ENCODE results near the gene CFAP92. TPM values are rescaled to one million over a fixed set of nuclear protein-coding genes. Genes with fewer than 3 reads are reported as not detected.

CFAP92 gene
- total RNA-seq, 4 donors from 2014 or later = 1.1 to 2.2 TPM; not detected in 2

DNA sequence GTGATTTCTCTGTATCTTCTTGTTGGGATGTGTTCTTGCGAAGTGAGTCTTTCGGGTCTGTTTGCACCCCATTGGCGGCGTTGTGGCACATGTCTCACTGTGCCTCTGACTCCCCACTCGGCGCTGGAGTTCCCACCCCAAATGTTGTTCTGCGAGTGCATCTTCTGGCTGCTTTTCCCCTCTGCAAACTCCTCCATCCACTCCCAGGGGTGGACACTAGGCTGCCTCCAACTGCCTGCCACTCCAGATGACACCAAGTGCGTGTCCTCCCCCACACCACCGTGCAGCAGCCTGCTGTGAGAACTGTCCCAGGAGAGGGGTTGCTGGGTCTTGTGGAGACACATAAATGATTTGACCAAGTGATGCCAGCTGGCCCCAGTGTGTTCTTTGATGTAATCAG, 24.9 kb upstream of the CFAP92 start:
- no peak for ATAC-seq (ENCODE audit: low FRiP score)
- TF ChIP-seq, protein P1, sequence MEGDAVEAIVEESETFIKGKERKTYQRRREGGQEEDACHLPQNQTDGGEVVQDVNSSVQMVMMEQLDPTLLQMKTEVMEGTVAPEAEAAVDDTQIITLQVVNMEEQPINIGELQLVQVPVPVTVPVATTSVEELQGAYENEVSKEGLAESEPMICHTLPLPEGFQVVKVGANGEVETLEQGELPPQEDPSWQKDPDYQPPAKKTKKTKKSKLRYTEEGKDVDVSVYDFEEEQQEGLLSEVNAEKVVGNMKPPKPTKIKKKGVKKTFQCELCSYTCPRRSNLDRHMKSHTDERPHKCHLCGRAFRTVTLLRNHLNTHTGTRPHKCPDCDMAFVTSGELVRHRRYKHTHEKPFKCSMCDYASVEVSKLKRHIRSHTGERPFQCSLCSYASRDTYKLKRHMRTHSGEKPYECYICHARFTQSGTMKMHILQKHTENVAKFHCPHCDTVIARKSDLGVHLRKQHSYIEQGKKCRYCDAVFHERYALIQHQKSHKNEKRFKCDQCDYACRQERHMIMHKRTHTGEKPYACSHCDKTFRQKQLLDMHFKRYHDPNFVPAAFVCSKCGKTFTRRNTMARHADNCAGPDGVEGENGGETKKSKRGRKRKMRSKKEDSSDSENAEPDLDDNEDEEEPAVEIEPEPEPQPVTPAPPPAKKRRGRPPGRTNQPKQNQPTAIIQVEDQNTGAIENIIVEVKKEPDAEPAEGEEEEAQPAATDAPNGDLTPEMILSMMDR (IDR thresholded peaks at IDR 0.05) = no peak
- no peak for DNase-seq (ENCODE audit: low spot score)

DNA sequence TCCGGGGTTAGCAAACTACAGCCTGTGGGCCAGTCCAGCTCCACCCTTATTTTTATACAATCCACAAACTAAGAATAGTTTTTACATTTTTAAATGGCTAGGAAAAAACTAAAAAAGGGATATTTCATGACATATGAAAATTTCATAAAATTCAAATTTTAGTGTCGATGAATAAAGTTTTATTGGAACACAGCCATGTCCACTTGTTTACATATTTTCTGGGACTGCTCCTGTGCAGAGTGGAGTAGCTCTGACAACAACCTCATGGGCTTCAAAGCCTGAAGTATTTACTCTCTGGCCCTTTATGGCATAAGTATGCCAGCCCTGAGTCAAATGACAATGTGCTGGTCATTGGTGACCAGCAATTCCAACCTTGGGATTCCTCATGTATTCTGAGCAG, 24.4 kb upstream of the CFAP92 start:
- ATAC-seq (ENCODE audit: low FRiP score) (no peak), DNase-seq (ENCODE audit: low spot score) (no peak)

DNA sequence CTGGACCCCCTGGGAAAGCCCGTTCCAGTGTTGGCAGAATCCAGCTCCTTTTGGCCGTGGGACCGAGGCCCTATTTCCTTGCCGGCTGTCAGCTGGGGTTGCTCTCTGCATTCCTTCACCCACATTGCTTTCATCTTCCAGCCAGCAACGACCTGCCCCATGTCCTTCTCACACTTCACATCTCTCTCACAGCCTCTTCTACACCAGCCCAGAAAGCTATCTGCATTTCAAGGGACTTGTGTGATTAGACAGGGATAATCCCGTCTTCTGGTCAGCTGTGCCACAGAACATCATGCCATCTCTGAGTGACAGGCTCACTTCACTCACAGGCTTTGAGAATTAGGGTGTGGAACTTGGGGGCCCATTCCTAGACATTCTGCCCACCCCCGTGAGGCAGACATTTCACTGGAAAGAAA, 23.6 kb upstream of the CFAP92 start:
- DNase-seq (ENCODE audit: low spot score) (no peak), ATAC-seq (ENCODE audit: low FRiP score) (no peak)
- TF ChIP-seq, protein P1 (IDR thresholded peaks at IDR 0.05) = no peak

More for the DNA sequence above, 24.4 kb upstream of the CFAP92 start:
- TF ChIP-seq, protein P1 (IDR thresholded peaks at IDR 0.05) = no peak

DNA sequence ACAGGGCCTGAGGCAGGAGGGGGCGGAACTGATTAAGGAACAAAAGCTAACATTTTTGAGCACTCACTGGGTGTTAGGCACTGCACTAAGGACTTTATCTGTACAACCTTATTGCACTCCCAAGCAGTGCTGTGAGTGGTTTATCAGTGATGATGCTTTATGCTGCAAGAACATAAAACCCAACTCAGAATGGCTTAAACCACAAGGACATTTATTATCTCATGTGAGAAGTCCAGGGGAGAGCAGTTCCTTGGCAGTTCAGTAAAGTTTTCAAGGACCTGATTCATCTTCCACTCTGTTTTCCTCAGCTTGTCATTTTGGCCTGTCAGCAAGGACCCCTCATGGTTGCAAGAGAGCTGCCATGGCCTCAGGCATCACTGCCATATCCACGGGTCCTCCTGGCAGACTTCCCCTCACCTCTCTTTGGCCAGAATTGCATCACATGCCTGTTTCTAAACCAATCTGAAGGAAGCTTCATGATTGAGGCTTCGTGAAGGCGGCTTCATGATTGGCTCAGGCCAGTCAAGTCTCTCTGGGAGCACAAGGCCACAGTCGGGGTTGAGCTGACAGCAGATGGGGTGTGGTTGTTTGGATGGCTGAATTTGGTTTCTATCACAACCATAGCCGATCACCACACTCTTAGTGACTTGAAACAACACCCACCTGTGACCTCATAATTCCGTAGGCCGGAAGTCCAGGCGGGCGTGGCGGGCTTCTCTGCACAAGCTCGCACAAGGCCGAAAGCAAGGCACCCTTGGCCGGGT, 23.0 kb upstream of the CFAP92 start:
- TF ChIP-seq, protein P1 (IDR thresholded peaks at IDR 0.05) = no peak
- DNase-seq (ENCODE audit: low spot score) = no peak
- no peak for ATAC-seq (ENCODE audit: low FRiP score)

DNA sequence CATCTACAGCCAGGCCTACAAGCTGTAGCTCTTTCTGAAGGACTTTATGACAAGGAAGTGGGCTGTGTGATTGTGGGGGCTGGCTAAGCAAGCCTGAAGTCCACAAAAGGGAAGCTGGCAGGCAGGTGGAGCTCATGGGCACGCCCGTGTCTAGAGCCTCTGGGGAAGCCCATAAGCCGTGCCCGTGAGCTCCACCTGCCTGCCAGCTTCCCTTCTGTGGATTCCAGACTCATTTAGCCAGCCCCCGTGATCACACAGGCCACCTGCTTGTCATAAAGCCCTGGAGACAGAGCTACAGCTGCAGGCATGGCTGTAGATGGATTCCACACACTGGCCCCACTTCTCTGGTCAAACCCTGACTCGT, 22.5 kb upstream of the CFAP92 start:
- ATAC-seq (ENCODE audit: low FRiP score) = no peak
- DNase-seq (ENCODE audit: low spot score) = no peak
- TF ChIP-seq, protein P1 (IDR thresholded peaks at IDR 0.05) = no peak

DNA sequence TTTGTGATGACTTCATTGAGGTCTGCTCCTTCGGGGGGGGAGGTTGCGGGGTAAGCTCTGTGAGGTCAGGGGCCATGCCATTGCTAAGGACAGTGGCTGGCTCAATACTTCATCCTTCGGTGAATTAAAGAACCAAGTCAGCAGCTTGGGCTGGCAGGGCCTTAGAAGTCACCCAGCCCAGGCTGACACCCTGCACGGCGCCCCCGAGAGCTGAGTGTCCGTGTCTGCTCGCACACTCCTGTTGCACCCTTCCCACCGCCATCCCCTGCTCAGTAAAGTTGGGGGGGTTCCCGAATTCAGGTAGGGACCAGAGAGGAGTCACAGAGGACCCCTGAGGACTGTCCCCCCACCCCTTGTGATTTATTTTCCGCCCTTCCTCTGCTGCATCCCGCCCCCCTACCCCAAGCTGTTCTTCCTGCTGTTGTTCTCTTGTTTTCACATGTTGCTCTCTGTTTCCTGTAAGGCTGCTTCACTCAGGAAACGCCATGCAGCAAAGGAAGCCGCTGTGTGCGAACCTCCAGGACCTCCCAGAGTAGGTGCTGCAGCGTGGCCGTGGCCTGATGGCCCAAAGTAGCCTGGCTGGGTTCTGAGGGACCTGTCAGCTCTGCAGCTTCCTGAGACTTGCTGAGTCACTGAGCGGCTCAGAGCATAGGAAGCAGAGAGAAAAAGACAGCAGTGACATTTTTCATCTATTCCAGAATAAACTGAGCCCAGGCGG, 21.7 kb upstream of the CFAP92 start:
- ATAC-seq (ENCODE audit: low FRiP score) = no peak
- TF ChIP-seq, protein P1 (IDR thresholded peaks at IDR 0.05) = no peak
- DNase-seq (ENCODE audit: low spot score) = no peak
